Vagina (tissue), 2 donors: ENCODE measurements around the gene SNRPA1.

Experiments
- POLR2A ChIP-seq, 2 donors: fragments of 450-650 bp; IDR thresholded peaks; one replicate each; pipeline ENCODE4 v1.6.1; 2017; ENCODE audit warnings: antibody characterized with exemption in 2 of 2, mild to moderate bottlenecking in 2 of 2, moderate library complexity in 2 of 2
- TF ChIP-seq, protein P1 (sequence below), 3 experiments: fragments of 450-650 bp in 2 of 3; fragments of 200-600 bp in 1 of 3; sonication (generic) in 1 of 3; IDR thresholded peaks; one replicate each; pipeline ENCODE4 v1.5.1; 2017 to 2019; ENCODE audit warnings: antibody characterized with exemption in 3 of 3, mild to moderate bottlenecking in 2 of 3, moderate library complexity in 2 of 3

DNA sequence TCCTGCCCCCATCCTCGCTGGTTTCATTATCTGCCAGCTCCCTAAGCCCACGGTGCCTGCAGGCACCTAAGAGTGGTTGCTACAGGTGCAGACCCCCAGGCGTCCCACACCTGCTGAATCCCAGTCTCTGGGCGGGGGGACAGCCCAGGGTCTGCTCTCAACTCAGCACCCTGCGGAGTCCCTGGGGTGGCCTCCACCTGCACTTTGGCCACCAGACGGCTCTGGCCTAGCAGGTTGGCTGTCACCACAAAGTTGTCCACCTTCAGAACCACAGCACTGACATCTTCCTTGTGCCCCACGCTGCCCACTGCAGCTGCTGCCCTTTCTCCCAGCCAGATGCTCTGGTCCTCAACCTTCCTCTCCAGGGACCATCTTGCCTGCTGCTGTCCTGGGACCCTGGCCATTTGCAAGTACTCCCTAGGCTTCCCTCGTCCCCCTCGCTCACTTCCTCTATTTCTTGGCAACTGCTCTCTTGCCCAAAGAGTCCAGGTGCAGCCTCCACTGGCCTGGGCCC, 34.9 kb upstream of the SNRPA1 start:
- TF ChIP-seq, protein P1, sequence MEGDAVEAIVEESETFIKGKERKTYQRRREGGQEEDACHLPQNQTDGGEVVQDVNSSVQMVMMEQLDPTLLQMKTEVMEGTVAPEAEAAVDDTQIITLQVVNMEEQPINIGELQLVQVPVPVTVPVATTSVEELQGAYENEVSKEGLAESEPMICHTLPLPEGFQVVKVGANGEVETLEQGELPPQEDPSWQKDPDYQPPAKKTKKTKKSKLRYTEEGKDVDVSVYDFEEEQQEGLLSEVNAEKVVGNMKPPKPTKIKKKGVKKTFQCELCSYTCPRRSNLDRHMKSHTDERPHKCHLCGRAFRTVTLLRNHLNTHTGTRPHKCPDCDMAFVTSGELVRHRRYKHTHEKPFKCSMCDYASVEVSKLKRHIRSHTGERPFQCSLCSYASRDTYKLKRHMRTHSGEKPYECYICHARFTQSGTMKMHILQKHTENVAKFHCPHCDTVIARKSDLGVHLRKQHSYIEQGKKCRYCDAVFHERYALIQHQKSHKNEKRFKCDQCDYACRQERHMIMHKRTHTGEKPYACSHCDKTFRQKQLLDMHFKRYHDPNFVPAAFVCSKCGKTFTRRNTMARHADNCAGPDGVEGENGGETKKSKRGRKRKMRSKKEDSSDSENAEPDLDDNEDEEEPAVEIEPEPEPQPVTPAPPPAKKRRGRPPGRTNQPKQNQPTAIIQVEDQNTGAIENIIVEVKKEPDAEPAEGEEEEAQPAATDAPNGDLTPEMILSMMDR (IDR thresholded peaks at IDR 0.05) = no peak
- TF ChIP-seq POLR2A (IDR thresholded peaks at IDR 0.05) = no peak
